GM18520 (cell line): Measurements from ENCODE around the gene MBD3.

ENCODE experiments used
- ATAC-seq: cut with Tn5 transposase; IDR thresholded peaks from one replicate; pipeline ENCODE4 v1.9.1; 2021; ENCODE audit not compliant: unreplicated experiment

Gene MBD3

GRCh38 chr19:1574354-1575136 lies 18.1 kb downstream of the MBD3 start:
- ATAC-seq: no peak

DNA sequence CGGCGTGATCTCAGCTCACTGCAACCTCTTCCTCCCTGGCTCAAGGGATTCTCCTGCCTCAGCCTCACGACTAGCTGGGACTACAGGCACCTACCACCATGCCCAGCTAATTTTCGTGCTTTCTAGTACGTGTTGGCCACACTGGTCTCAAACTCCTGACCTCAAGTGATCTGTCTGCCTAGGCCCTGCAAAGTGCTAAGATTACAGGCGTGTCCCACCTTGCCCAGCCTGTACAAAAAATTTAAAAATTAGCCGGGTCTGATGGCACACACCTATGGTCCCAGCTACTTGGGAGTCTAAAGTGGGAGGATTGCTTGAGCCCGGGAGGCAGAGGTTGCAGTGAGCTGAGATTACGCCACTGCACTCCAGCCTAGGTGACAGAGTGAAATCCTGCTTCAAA lies 19.9 kb downstream of the MBD3 start:
- no peak for ATAC-seq

DNA sequence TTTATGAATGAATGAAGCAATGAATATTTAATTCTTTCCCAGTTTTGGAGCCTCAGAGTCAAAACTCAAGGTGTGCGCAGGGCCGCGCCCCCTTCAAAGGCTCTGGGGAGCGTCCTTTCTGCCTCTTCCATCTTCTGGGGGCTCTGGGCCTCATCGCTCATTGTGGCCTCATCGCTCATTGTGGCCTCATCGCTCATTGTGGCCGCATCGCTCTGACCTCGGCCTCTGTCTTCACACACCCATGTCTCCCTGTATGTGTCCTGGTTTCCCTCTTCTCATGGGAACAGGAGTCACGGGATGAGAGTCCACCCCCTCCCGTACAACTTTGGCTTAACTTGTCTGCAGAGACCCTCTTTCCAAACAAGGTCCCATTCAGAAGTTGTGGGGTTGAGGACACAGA lies 21.3 kb downstream of the MBD3 start:
- ATAC-seq: no peak

DNA sequence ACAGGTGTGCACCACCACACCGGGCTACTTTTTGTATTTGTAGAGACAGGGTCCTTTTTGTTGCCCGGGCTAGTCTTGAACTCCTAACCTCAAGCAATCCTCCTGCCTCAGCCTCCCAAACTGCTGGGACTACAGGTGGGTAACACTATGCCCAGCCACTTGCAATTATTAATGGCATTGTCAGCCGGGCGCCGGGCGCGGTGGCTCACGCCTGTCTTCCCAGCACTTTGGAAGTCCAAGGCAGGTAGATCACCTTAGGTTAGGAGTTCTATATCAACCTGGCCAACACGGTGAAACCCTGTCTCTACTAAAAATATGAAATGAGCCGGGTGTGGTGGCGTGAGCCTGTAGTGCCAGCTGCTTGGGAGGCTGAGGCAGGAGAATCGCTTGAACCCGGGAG lies 21.8 kb downstream of the MBD3 start:
- ATAC-seq: no peak

DNA sequence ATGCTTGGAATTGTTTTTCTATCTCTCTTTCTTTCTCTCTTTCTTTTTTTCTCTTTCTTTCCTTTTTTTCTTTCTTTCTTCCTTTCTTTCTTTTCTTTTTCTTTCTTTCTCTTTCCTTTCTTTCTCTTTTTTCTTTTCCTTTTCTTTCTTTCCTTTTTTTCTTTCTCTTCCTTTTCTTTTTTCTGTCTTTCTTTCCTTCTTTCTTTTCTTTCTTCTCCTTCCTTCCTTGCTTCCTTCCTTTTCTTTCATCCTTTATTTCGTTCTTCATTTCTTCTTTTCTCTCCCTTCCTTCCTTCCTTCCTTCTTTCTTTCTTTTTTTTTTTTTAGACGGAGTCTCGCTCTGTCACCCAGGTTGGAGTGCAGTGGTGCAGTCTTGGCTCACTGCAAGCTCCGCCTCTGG lies 22.7 kb downstream of the MBD3 start:
- no peak for ATAC-seq

GRCh38 chr19:1568320-1569019 lies 24.2 kb downstream of the MBD3 start, which contains the start of gene MEX3D:
Gene MEX3D, minus strand, starts transcription at chr19:1568325. Its CDS starts 267 bp downstream, at chr19:1568058.
- ATAC-seq: peak; percentile 56

GRCh38 chr19:1567848-1568227 lies 24.8 kb downstream of the MBD3 start:
- ATAC-seq: no peak

- ATAC-seq: no peak
Observed at GRCh38 chr19:1567116-1567847, 25.4 kb downstream of the MBD3 start.

DNA sequence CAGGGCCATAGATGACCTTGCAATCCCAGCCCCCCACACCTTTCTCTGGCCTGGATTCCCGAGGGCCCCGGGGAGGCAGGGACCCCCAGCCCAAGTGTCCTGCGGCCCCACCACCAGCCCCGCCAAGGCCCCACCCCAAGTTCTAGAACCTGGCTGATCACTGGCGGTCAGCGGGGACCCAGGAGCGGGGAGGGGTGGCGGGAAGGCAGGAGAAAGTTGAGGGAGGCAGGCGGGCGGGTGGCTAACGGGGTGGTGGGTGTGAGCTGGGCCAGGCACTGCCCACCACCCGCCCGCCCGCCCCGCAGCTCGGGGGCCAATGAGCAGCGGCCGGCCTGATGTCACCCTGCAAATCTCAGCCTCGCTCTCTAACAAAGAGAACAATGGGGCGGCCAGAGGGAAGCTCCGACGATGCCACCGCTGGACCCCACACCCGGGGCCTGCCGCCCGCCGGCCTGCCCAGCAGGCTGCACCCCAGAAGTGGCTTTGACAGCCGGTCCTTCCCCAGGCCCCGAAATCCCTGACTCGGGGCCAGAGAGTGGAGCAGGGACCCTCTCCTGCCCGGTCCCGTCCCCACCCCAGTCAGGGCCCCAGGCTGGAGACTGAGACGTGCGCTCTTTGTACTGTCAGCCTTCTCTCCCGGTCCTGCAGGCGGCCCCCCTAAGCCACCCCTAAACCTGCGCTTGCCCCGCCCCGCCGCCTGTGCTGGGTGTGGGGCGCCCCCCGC lies 26.1 kb downstream of the MBD3 start:
- ATAC-seq: no peak

DNA sequence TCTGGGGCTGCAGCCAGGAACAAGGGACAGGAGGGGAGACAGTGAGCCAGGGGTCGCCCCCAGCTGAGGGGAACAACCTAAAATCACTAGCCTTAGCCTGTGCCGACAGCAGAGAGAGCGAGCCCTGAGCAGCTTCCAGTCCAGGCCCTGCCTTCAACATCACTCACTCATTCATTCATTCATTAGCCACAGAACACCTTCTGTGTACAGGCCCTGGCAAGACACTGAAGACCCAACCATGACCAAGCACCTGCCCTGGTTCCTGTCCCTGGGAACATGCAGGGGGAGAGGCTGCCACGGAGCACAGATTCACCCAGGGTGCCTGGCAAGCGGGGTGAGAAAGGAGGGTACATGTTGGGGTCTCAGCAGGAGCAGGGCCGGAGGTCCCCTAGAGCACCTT lies 29.4 kb downstream of the MBD3 start:
- no peak for ATAC-seq

GRCh38 chr19:1561236-1561842 lies 31.3 kb downstream of the MBD3 start:
- no peak for ATAC-seq

- ATAC-seq: no peak
Observed at GRCh38 chr19:1560286-1560882, 32.3 kb downstream of the MBD3 start.

DNA sequence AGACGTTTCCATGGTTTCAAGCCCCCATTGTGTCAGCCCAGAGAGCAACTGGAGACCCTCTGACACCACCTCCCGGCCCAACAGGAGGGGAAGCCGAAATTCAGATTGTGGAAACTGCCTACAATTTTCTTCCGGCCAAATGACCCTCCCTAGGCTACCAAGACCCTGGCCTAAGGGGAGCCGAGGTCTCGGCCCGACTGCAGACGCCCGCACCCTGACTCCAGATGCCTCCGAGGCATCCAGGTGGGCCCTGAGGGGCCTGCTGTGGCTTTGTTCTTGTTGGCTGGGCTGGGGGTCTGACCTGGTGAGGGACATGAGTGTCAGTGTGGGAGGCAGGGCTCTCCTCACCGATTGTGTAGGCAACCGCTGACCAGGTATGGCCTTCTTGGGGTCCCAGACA lies 34.1 kb downstream of the MBD3 start:
- no peak for ATAC-seq

GRCh38 chr19:1556390-1557070 lies 36.1 kb downstream of the MBD3 start:
- ATAC-seq: no peak

- ATAC-seq: no peak
Observed at GRCh38 chr19:1555487-1556389, 36.9 kb downstream of the MBD3 start.

DNA sequence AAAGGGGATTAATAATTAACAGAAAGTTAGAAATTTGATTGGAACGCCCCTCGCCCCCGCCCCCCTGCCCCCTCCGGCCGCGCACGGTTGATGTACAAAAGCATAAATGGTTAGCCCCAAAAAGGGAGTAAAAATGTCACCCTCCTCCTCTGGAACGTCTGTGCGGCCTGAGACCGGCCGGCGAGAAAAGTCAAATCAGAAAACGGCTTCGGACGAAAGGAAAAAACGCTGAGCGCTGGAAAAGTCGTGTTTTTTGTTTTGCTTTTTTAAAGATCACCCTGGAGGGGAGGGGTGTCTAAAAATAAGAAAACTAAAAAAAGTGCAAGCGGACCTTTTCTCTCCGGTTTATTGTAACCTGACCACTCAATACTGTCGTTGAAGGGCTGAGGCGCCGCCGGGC lies 37.7 kb downstream of the MBD3 start:
- ATAC-seq: no peak

DNA sequence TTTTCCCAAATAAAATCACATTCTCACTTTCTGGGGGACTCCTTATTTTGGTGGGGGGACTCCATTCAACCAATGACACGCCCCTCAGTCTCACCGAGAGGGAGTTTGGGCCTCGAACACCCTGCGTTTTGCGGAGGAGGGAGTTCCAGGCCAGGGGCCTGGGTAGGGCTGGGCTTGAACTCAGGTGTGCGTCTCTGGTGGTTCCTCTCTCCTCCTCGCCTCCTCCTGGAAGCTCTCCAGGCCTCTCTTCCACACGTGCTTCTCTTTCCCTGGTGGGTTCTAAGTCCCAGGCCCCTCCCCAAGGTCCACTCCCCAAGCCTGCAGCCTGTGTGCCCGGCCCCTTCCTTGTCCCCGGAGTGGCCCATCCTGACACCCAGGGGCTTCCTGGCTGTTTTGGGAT lies 39.2 kb downstream of the MBD3 start:
- no peak for ATAC-seq

- no peak for ATAC-seq
Observed at GRCh38 chr19:1551068-1552040, 41.3 kb downstream of the MBD3 start.
